Heart left ventricle (tissue), 13 donors: ENCODE data around the gene CDH24.

Source experiments
- CTCF ChIP-seq, 12 donors: fragments of 200-600 bp; sonication (generic) in 4 of 12; IDR thresholded peaks; one replicate each; pipeline versions ENCODE4 v1.5.0 to v1.8.0; 2018 to 2022; ENCODE audit warnings: antibody characterized with exemption in 12 of 12, mild to moderate bottlenecking in 5 of 12
- POLR2A ChIP-seq, 2 donors: fragments of 450-650 bp; IDR thresholded peaks; one replicate each; pipeline ENCODE4 v1.6.1; 2017; ENCODE audit warnings: antibody characterized with exemption in 2 of 2, mild to moderate bottlenecking in 2 of 2, moderate library complexity in 2 of 2
- donor health status: ischemic (EF 13 %, LVEDD 7.1; RV severe dilation, severe dysfunction).
- donor health status: DM: no; HTN: yes; CAD: no.
- donor health status: DM: no; HTN: no; CAD: no.
- donor health status: ischemic (EF 25% LVEDD 6.9; RV normal size, moderate dysfunction).
- donor health status: ischemic (EF 25% LVEDD 5.7; RV mildly dilated, moderate dysfunction).
- donor health status: ischemic (EF 35%, LVEDD 5.7; RV mildly dilated, moderate dysfunction).
- donor health status: nonischemic (EF 11% LVEDD 7.7; RV severe dilation, severe dysfunction).
- donor health status: DM: yes; HTN: yes; CAD: no.
- donor health status: PGD.
- donor health status: ischemic (EF 29% LVEDD 5.4; RV normal size, mild dysfunction).
- donor health status: nonischemic (EF 23%, LVEDD 6.1; RV moderate dilation, normal function).

GRCh38 chr14:23035303-23036144 lies 21.8 kb downstream of the CDH24 start:
- TF ChIP-seq CTCF (IDR thresholded peaks at IDR 0.05) (peak in 1 of 12 donors; percentile 15), POLR2A (IDR thresholded peaks at IDR 0.05) (no peak)
